HCT116 (cell line): ENCODE data around the gene GPRC5D. TPM values are rescaled to one million over a fixed set of nuclear protein-coding genes. Genes with fewer than 3 reads are reported as not detected.

Experiments used
- ATAC-seq: fragments of 200-7000 bp; cut with Tn5 transposase; 2 replicates; pipeline ENCODE4 v1.9.1; 2020; ENCODE audit warnings: mild to moderate bottlenecking, moderate library complexity
- BruUV-seq: library from RNA; stranded (reverse); fragments of 400-500 nt; replicated peaks from 2 replicates; lab custom pipeline; 2021; lab: Mats Ljungman, UMichigan
- CTCF ChIA-PET: fragments of 300-600 bp; sonication (Branson Sonifier 250); formaldehyde crosslinking; loops from one replicate; lab custom pipeline; 2021; ENCODE audit warnings: antibody characterized with exemption; lab: Charles Lee
- POLR2A ChIA-PET: fragments of 300-600, 350-600 bp; sonication (Branson Sonifier 250); formaldehyde crosslinking; loops from one replicate; lab custom pipeline; 2021; ENCODE audit warnings: antibody characterized with exemption; lab: Charles Lee
- RAD21 ChIA-PET, 2 experiments: fragments of 300-600 bp; sonication (Branson Sonifier 250); formaldehyde crosslinking; loops; one replicate each; lab custom pipeline; 2023; ENCODE audit warnings: low total read pairs in 2 of 2; ENCODE audit not compliant: uncharacterized antibody in 2 of 2, unreplicated experiment in 2 of 2, low non-redundant PET in 1 of 2; lab: Charles Lee
- DNase-seq: peaks from one replicate; pipeline ENCODE4 v3.0.0-alpha.2; 2010; ENCODE audit warnings: low read depth, low spot score
- H2AFZ ChIP-seq: fragments of 200-600 bp; shearing (Covaris generic), sonication (generic); 2 replicates; pipeline ENCODE4 v1.6.1; 2017; ENCODE audit warnings: low read depth, mixed run types, mixed read lengths, antibody characterized with exemption, low read length; ENCODE audit not compliant: poor library complexity, severe bottlenecking
- H3K27ac ChIP-seq: 2 replicates; pipeline ENCODE4 v1.5.1; 2012; ENCODE audit warnings: low read depth, low read length
- H3K27me3 ChIP-seq: fragments of 200-600 bp; sonication (generic); 2 replicates; pipeline ENCODE4 v1.6.1; 2016; ENCODE audit warnings: mixed run types, low read length, mixed read lengths; ENCODE audit not compliant: insufficient read depth
- H3K36me3 ChIP-seq, 2 experiments: fragments of 200-500 bp in 1 of 2; fragments of 200-600 bp in 1 of 2; sonication (Bioruptor generic) in 1 of 2; sonication (generic) in 1 of 2; 2 replicates each; pipeline versions ENCODE4 v1.5.1 to v1.6.1; 2014 to 2016; ENCODE audit warnings: low read length in 2 of 2, inconsistent platforms in 1 of 2, mixed read lengths in 1 of 2, mixed run types in 1 of 2; ENCODE audit not compliant: insufficient read depth in 2 of 2, control insufficient read depth in 1 of 2
- H3K4me1 ChIP-seq, 2 experiments: fragments of 200-600 bp in 1 of 2; sonication (generic) in 1 of 2; 2 replicates each; pipeline versions ENCODE4 v1.5.1 to v1.6.1; 2012 to 2017; ENCODE audit warnings: low read length in 2 of 2, inconsistent platforms in 1 of 2, mild to moderate bottlenecking in 1 of 2, mixed read lengths in 1 of 2, mixed run types in 1 of 2, moderate library complexity in 1 of 2; ENCODE audit not compliant: insufficient read depth in 2 of 2, control insufficient read depth in 1 of 2
- H3K4me2 ChIP-seq: fragments of 200-600 bp; sonication (generic); 2 replicates; pipeline ENCODE4 v1.6.1; 2017; ENCODE audit warnings: mixed run types, low read length, mixed read lengths
- H3K4me3 ChIP-seq, 2 experiments: fragments of 200-600 bp in 1 of 2; sonication (generic) in 1 of 2; replicated peaks in 1 of 2; 2 replicates each; pipeline ENCODE4 v1.5.1; 2011 to 2016; ENCODE audit warnings: low read length in 2 of 2, control low read depth in 1 of 2, low read depth in 1 of 2, mild to moderate bottlenecking in 1 of 2, mixed read lengths in 1 of 2, mixed run types in 1 of 2
- H3K79me2 ChIP-seq: fragments of 200-600 bp; sonication (generic); 2 replicates; pipeline ENCODE4 v1.6.1; 2017; ENCODE audit warnings: mild to moderate bottlenecking, mixed run types, low read length, moderate library complexity, mixed read lengths; ENCODE audit not compliant: insufficient read depth
- H3K9ac ChIP-seq: fragments of 200-600 bp; sonication (generic); 2 replicates; pipeline ENCODE4 v1.6.1; 2016; ENCODE audit warnings: low read length, mixed read lengths
- H3K9me2 ChIP-seq: fragments of 200-600 bp; sonication (generic), shearing (Covaris generic); 2 replicates; pipeline ENCODE4 v1.6.1; 2017; ENCODE audit warnings: mixed run types, mild to moderate bottlenecking, moderate library complexity; ENCODE audit not compliant: insufficient read depth
- H3K9me3 ChIP-seq, 2 experiments: fragments of 200-500 bp in 1 of 2; fragments of 200-600 bp in 1 of 2; sonication (Bioruptor generic) in 1 of 2; sonication (generic) in 1 of 2; 2 replicates each; pipeline ENCODE4 v1.6.1; 2014 to 2017; ENCODE audit warnings: low read length in 2 of 2, mixed read lengths in 2 of 2, inconsistent platforms in 1 of 2, low read depth in 1 of 2, mild to moderate bottlenecking in 1 of 2, mixed run types in 1 of 2, moderate library complexity in 1 of 2; ENCODE audit not compliant: control insufficient read depth in 1 of 2, insufficient read depth in 1 of 2
- H4K20me1 ChIP-seq: fragments of 200-600 bp; sonication (generic), shearing (Covaris generic); 2 replicates; pipeline ENCODE4 v1.6.1; 2017; ENCODE audit warnings: mixed run types, mild to moderate bottlenecking, moderate library complexity; ENCODE audit not compliant: insufficient read depth
- CBX3 ChIP-seq: IDR thresholded peaks from 2 replicates; pipeline ENCODE4 v1.6.1; 2012; ENCODE audit warnings: low read depth
- EGR1 ChIP-seq: IDR thresholded peaks from 2 replicates; pipeline ENCODE4 v1.6.1; 2012; ENCODE audit warnings: low read depth
- ELF1 ChIP-seq: IDR thresholded peaks from 2 replicates; pipeline ENCODE4 v1.6.1; 2012; ENCODE audit warnings: low read depth, borderline replicate concordance
- EZH2phosphoT487 ChIP-seq: fragments of 200-600 bp; IDR thresholded peaks from 2 replicates; pipeline ENCODE4 v1.6.1; 2018; ENCODE audit warnings: antibody characterized with exemption, borderline replicate concordance
- FOSL1 ChIP-seq: IDR thresholded peaks from 2 replicates; pipeline ENCODE4 v1.6.1; 2012; ENCODE audit warnings: low read depth
- POLR2A ChIP-seq: IDR thresholded peaks from 2 replicates; pipeline ENCODE4 v1.7.0; 2011; ENCODE audit warnings: borderline replicate concordance; ENCODE audit not compliant: insufficient read depth, insufficient read length; ENCODE audit errors: extremely low read depth
- RAD21 ChIP-seq: IDR thresholded peaks from 2 replicates; pipeline ENCODE4 v1.6.1; 2012; ENCODE audit warnings: low read depth, mild to moderate bottlenecking
- SIN3A ChIP-seq: IDR thresholded peaks from 2 replicates; pipeline ENCODE4 v1.6.1; 2012; ENCODE audit warnings: low read depth
- SRF ChIP-seq: IDR thresholded peaks from 2 replicates; pipeline ENCODE4 v1.6.1; 2012; ENCODE audit warnings: low read depth
- YY1 ChIP-seq: IDR thresholded peaks from 2 replicates; pipeline ENCODE4 v1.6.1; 2011; ENCODE audit warnings: low read length, low read depth, moderate library complexity, mild to moderate bottlenecking; ENCODE audit not compliant: insufficient replicate concordance; ENCODE audit errors: extremely low read depth
- ZNF274 ChIP-seq: fragments of 200-500 bp; sonication (Bioruptor generic); IDR thresholded peaks from 2 replicates; pipeline ENCODE4 v1.6.1; 2014; ENCODE audit warnings: mild to moderate bottlenecking, low read depth, low read length, inconsistent platforms
- intact Hi-C: fragments of 100-400 bp; cut with micrococcal nuclease; formaldehyde crosslinking; loops from 2 replicates; pipeline ENCODE4 v1.10.0; 2022
- total RNA-seq: library from RNA; stranded (reverse); gene quantifications from one replicate; pipeline ENCODE4 v1.2.1, GENCODE V29; 2021; ENCODE audit not compliant: unreplicated experiment
- TF ChIP-seq, protein P1 (sequence below), 3 experiments: fragments of 200-600 bp in 1 of 3; sonication (generic) in 1 of 3; IDR thresholded peaks in 2 of 3; conservative IDR thresholded peaks in 1 of 3; 2 replicates each; pipeline ENCODE4 v1.5.1; 2012 to 2017; ENCODE audit warnings: low read depth in 2 of 3, low read length in 2 of 3, antibody characterized with exemption in 1 of 3, borderline replicate concordance in 1 of 3, control low read depth in 1 of 3, mild to moderate bottlenecking in 1 of 3, mixed read lengths in 1 of 3, mixed run types in 1 of 3, moderate library complexity in 1 of 3; ENCODE audit not compliant: insufficient read depth in 1 of 3
- TF ChIP-seq, protein P2 (sequence below): IDR thresholded peaks from 2 replicates; pipeline ENCODE4 v1.6.1; 2011; ENCODE audit warnings: mild to moderate bottlenecking, low read length, moderate library complexity; ENCODE audit not compliant: insufficient replicate concordance; ENCODE audit errors: extremely low read depth
- TF ChIP-seq, protein P3 (sequence below): IDR thresholded peaks from 2 replicates; pipeline ENCODE4 v1.6.1; 2012; ENCODE audit warnings: low read depth
- TF ChIP-seq, protein P4 (sequence below): IDR thresholded peaks from 2 replicates; pipeline ENCODE4 v1.6.1; 2012

The GPRC5D gene
- total RNA-seq, 1 experiment from 2014 or later, result not detected

DNA sequence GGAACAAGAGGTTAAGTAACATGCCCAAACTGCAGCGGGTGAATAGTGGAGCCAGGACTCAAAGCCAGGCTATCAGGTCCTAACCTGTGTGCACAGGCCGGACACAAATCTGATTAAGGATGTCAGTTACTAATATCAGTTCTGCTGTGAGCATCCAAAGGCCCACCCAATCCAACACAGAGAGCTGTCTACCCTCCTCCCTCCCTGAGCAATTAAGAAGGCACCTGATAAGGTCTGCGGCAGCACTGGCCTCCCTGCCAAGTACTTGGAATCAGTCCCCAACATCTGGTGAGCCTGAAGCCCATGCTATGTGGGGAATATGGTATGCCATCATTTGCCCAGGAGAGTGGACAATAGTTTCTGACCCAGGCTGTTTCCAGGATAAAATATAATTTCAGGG lies 44.2 kb upstream of the GPRC5D start (continued):
- TF ChIP-seq, protein P1, sequence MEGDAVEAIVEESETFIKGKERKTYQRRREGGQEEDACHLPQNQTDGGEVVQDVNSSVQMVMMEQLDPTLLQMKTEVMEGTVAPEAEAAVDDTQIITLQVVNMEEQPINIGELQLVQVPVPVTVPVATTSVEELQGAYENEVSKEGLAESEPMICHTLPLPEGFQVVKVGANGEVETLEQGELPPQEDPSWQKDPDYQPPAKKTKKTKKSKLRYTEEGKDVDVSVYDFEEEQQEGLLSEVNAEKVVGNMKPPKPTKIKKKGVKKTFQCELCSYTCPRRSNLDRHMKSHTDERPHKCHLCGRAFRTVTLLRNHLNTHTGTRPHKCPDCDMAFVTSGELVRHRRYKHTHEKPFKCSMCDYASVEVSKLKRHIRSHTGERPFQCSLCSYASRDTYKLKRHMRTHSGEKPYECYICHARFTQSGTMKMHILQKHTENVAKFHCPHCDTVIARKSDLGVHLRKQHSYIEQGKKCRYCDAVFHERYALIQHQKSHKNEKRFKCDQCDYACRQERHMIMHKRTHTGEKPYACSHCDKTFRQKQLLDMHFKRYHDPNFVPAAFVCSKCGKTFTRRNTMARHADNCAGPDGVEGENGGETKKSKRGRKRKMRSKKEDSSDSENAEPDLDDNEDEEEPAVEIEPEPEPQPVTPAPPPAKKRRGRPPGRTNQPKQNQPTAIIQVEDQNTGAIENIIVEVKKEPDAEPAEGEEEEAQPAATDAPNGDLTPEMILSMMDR (IDR thresholded peaks at IDR 0.05 in 2 of 3, conservative IDR thresholded peaks at IDR 0.05 in 1 of 3; ENCODE audit: borderline replicate concordance in 1 of 3, insufficient read depth in 1 of 3, low read depth in 2 of 3, low read length in 2 of 3), result no peak
- TF ChIP-seq YY1 (no peak), CBX3 (no peak)

DNA sequence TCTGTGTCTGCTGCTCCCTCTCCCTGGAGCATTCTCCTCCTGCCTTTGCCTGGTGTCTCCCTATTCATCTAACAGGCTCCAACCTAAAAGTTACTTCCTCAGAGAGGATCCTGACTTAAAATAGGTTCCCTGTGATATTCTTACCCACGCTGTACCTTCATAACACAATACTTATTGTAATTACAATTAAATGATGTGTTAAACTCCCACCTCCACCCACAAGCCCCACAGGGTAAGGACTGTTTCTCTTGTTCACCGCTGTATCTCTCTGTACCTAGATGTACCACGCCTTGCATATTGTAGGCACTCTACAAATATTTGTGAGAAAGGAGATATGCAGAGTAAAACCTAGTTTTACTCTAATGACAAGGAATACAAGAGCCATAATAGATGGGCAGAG lies 43.1 kb upstream of the GPRC5D start:
- intact Hi-C loops, result no loop called here
- peaks cover 0 to 11% of the 10 kb centered on the region in 2 experiments; a peak in 2 of 4 replicates for H3K4me1 ChIP-seq
- H3K27ac ChIP-seq, result no peak overlapping the region
- H4K20me1 ChIP-seq, result no peaks in the 10 kb centered on the region
- H3K27me3 ChIP-seq, result no peaks in the 10 kb centered on the region
- no peak overlapping the region for H3K4me2 ChIP-seq
- H3K9me3 ChIP-seq, result no peaks in the 10 kb centered on the region
- BruUV-seq, result no TSS peak
- peaks cover 25% of the 10 kb centered on the region for H3K79me2 ChIP-seq
- CTCF ChIA-PET, result no interaction called here
- H3K4me3 ChIP-seq, result no peak overlapping the region
- H3K36me3 ChIP-seq, result no peaks in the 10 kb centered on the region; a peak in 1 of 4 replicates
- H2AFZ ChIP-seq, result no peak overlapping the region
- DNase-seq (no peak), ATAC-seq (no peak)
- H3K9ac ChIP-seq, result no peak overlapping the region
- no peaks in the 10 kb centered on the region for H3K9me2 ChIP-seq
- RAD21 ChIA-PET, result interaction anchor here in 1 of 2 experiments (0.6 kb wide), 1 partner anchor 208 kb away, joined by 5 read pairs; no protein-coding TSS in a partner anchor
- POLR2A ChIA-PET, result interaction anchor here (0.7 kb wide), 1 partner anchor 351 kb away, joined by 3 read pairs; no protein-coding TSS in a partner anchor
- TF ChIP-seq ELF1, result no peak
- no peak for TF ChIP-seq SIN3A
- no peak for TF ChIP-seq POLR2A
- TF ChIP-seq, protein P2, sequence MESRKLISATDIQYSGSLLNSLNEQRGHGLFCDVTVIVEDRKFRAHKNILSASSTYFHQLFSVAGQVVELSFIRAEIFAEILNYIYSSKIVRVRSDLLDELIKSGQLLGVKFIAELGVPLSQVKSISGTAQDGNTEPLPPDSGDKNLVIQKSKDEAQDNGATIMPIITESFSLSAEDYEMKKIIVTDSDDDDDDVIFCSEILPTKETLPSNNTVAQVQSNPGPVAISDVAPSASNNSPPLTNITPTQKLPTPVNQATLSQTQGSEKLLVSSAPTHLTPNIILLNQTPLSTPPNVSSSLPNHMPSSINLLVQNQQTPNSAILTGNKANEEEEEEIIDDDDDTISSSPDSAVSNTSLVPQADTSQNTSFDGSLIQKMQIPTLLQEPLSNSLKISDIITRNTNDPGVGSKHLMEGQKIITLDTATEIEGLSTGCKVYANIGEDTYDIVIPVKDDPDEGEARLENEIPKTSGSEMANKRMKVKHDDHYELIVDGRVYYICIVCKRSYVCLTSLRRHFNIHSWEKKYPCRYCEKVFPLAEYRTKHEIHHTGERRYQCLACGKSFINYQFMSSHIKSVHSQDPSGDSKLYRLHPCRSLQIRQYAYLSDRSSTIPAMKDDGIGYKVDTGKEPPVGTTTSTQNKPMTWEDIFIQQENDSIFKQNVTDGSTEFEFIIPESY, result no peak
- no peak for TF ChIP-seq EGR1
- no peak for TF ChIP-seq ZNF274
- TF ChIP-seq FOSL1, result no peak
- TF ChIP-seq CBX3, result no peak
- TF ChIP-seq, protein P3, sequence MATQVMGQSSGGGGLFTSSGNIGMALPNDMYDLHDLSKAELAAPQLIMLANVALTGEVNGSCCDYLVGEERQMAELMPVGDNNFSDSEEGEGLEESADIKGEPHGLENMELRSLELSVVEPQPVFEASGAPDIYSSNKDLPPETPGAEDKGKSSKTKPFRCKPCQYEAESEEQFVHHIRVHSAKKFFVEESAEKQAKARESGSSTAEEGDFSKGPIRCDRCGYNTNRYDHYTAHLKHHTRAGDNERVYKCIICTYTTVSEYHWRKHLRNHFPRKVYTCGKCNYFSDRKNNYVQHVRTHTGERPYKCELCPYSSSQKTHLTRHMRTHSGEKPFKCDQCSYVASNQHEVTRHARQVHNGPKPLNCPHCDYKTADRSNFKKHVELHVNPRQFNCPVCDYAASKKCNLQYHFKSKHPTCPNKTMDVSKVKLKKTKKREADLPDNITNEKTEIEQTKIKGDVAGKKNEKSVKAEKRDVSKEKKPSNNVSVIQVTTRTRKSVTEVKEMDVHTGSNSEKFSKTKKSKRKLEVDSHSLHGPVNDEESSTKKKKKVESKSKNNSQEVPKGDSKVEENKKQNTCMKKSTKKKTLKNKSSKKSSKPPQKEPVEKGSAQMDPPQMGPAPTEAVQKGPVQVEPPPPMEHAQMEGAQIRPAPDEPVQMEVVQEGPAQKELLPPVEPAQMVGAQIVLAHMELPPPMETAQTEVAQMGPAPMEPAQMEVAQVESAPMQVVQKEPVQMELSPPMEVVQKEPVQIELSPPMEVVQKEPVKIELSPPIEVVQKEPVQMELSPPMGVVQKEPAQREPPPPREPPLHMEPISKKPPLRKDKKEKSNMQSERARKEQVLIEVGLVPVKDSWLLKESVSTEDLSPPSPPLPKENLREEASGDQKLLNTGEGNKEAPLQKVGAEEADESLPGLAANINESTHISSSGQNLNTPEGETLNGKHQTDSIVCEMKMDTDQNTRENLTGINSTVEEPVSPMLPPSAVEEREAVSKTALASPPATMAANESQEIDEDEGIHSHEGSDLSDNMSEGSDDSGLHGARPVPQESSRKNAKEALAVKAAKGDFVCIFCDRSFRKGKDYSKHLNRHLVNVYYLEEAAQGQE, result no peak
- TF ChIP-seq RAD21, result no peak
- no peak for TF ChIP-seq SRF
- TF ChIP-seq EZH2phosphoT487, result no peak
- TF ChIP-seq, protein P4, sequence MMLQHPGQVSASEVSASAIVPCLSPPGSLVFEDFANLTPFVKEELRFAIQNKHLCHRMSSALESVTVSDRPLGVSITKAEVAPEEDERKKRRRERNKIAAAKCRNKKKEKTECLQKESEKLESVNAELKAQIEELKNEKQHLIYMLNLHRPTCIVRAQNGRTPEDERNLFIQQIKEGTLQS, result no peak
